Body of pancreas (tissue), 4 donors: ENCODE results near the gene PHB1. TPM values are rescaled to one million over a fixed set of nuclear protein-coding genes. Genes with fewer than 3 reads are reported as not detected.

Experiments
- ATAC-seq: fragments of 150-250 bp; one replicate; pipeline ENCODE4 v1.9.1; 2016
- DNase-seq, 4 donors: peaks; one replicate each; pipeline ENCODE4 v3.0.0-alpha.2; 2019
- H3K27ac ChIP-seq, 4 donors: fragments of 200-600 bp; sonication (generic); 1 replicate in 3 of 4; 2 replicates in 1 of 4; pipeline versions ENCODE4 v1.5.1 to v1.6.1; 2016 to 2019; ENCODE audit warnings: mild to moderate bottlenecking in 1 of 4, mixed read lengths in 1 of 4, moderate library complexity in 1 of 4
- H3K27me3 ChIP-seq, 2 donors: fragments of 200-600 bp; sonication (generic); one replicate each; pipeline ENCODE4 v1.6.0; 2016; ENCODE audit warnings: mild to moderate bottlenecking in 1 of 2
- H3K36me3 ChIP-seq, 2 donors: fragments of 200-600 bp; sonication (generic); replicated peaks in 1 of 2; 2 replicates each; pipeline ENCODE4 v1.5.1; 2016; ENCODE audit warnings: low read depth in 2 of 2; ENCODE audit not compliant: insufficient read depth in 1 of 2
- H3K4me1 ChIP-seq: fragments of 200-600 bp; sonication (generic); one replicate; pipeline ENCODE4 v1.6.0; 2016
- H3K4me3 ChIP-seq, 2 donors: fragments of 200-600 bp; sonication (generic); 1 replicate in 1 of 2; 2 replicates in 1 of 2; pipeline ENCODE4 v1.5.1; 2016 to 2019
- H3K9me3 ChIP-seq, 3 donors: fragments of 200-600 bp; sonication (generic); 1 replicate in 2 of 3; 2 replicates in 1 of 3; pipeline ENCODE4 v1.5.1; 2016
- POLR2A ChIP-seq, 3 donors: fragments of 450-650 bp; IDR thresholded peaks; one replicate each; pipeline ENCODE4 v1.6.1; 2016; ENCODE audit warnings: antibody characterized with exemption in 3 of 3, mild to moderate bottlenecking in 2 of 3
- WGBS, 2 donors: methylation state at CpG; one replicate each; pipeline ENCODE4 v1.1.5; 2017; 5-methylcytosine and 5-hydroxymethylcytosine counted together
- intact Hi-C: fragments of 100-400 bp; cut with DNase I; formaldehyde crosslinking; loops from one replicate; pipeline ENCODE4 v1.15.1; 2023
- small RNA-seq: library from RNA; depleted of rRNA; stranded (forward); fragments of <200 nt; gene quantifications from one replicate; pipeline ENCODE3, GENCODE V24; 2016
- total RNA-seq, 2 donors: library from RNA; depleted of rRNA; stranded (reverse); fragments of >200 nt; gene quantifications; one replicate each; pipeline ENCODE4 v1.1.0, GENCODE V29; 2016
- TF ChIP-seq, protein P1 (sequence below), 7 experiments: fragments of 450-650 bp in 4 of 7; fragments of 200-600 bp in 3 of 7; sonication (generic) in 3 of 7; IDR thresholded peaks; one replicate each; pipeline ENCODE4 v1.5.1; 2016 to 2019; ENCODE audit warnings: antibody characterized with exemption in 7 of 7

Gene PHB1
- total RNA-seq, 2 donors from 2014 or later = 37.1 to 38.6 TPM

DNA sequence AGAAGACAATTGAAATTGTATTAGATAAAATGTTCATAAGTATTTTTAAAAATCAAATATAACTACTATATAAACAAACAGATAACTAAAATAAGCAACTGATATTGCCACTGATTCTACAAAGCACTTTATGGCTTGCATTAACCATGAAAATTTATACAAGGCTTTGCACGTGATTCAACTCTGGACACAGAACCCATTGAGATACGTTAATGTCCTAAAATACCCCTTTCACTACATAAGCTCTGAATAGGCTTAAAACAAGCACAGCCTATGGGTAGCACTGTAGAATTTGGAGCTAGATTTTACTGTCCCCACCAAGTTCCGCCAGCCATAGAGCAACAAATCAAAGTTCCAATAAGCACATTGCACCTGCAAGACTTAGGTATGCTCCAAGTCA lies 57.2 kb downstream of the PHB1 start:
- 31 to 34% methylated on average over 3 of the region's 3 CpGs for WGBS, 2 donors
- intact Hi-C loops = no loop called here
- Histone ChIP-seq H3K4me1 (peaks cover 42% of the 10 kb centered on the region), H3K36me3 (no peaks in the 10 kb centered on the region), H3K4me3 (no peak overlapping the region), H3K9me3 (no peaks in the 10 kb centered on the region), H3K27ac (no peak overlapping the region), H3K27me3 (no peaks in the 10 kb centered on the region)
- no peak for TF ChIP-seq POLR2A (IDR thresholded peaks at IDR 0.05)
- TF ChIP-seq, protein P1, sequence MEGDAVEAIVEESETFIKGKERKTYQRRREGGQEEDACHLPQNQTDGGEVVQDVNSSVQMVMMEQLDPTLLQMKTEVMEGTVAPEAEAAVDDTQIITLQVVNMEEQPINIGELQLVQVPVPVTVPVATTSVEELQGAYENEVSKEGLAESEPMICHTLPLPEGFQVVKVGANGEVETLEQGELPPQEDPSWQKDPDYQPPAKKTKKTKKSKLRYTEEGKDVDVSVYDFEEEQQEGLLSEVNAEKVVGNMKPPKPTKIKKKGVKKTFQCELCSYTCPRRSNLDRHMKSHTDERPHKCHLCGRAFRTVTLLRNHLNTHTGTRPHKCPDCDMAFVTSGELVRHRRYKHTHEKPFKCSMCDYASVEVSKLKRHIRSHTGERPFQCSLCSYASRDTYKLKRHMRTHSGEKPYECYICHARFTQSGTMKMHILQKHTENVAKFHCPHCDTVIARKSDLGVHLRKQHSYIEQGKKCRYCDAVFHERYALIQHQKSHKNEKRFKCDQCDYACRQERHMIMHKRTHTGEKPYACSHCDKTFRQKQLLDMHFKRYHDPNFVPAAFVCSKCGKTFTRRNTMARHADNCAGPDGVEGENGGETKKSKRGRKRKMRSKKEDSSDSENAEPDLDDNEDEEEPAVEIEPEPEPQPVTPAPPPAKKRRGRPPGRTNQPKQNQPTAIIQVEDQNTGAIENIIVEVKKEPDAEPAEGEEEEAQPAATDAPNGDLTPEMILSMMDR (IDR thresholded peaks at IDR 0.05) = no peak
- ATAC-seq (no peak), DNase-seq (no peak)

- no peak overlapping the region for H3K4me3 ChIP-seq
- no peak overlapping the region for H3K27ac ChIP-seq
- no peak for TF ChIP-seq POLR2A (IDR thresholded peaks at IDR 0.05)
- TF ChIP-seq, protein P1 (IDR thresholded peaks at IDR 0.05) = no peak
- H3K36me3 ChIP-seq = no peaks in the 10 kb centered on the region
- no peaks in the 10 kb centered on the region for H3K27me3 ChIP-seq
- WGBS, 2 donors = 57 to 61% methylated on average over 5 of the region's 5 CpGs
- DNase-seq (no peak), ATAC-seq (no peak)
- no peaks in the 10 kb centered on the region for H3K9me3 ChIP-seq
- intact Hi-C loops = no loop called here
- H3K4me1 ChIP-seq = peaks cover 42% of the 10 kb centered on the region
Observed at GRCh38 chr17:49356320-49356719, 58.4 kb downstream of the PHB1 start.

Small RNAs within 50 kb of the gene (small RNA-seq; reads per million reads assigned to genes)
- not detected for gene RF00019

Other genes starting within 250 kb of the PHB1 start
- gene GNGT2, start 204.3 kb downstream of the PHB1 start, total RNA-seq = 10 to 100 TPM in 1 of 2 donors, not detected in 1; 16.8 TPM
- 1 to 10 TPM; 4.9 to 6.3 TPM for gene ABI3, start 204.2 kb downstream of the PHB1 start, total RNA-seq
- 10 to 100 TPM in 1 of 2 donors, not detected in 1; 13.5 TPM for gene PHOSPHO1, start 184.1 kb downstream of the PHB1 start, total RNA-seq
- 10 to 100 TPM; 26.4 to 36.1 TPM for gene ZNF652, start 52.6 kb downstream of the PHB1 start, total RNA-seq
- gene NGFR, start 80.4 kb upstream of the PHB1 start, total RNA-seq = 10 to 100 TPM; 10.1 to 27.7 TPM
- gene NXPH3, start 161.0 kb upstream of the PHB1 start, total RNA-seq = under 1 TPM; 0.78 to 0.99 TPM